Amniotic stem cell (primary cell): ENCODE measurements around the gene PTPRE.

Source experiments
- DNase-seq: peaks from one replicate; lab custom pipeline; 2025; lab: John Stamatoyannopoulos, UW

The PTPRE gene

DNA sequence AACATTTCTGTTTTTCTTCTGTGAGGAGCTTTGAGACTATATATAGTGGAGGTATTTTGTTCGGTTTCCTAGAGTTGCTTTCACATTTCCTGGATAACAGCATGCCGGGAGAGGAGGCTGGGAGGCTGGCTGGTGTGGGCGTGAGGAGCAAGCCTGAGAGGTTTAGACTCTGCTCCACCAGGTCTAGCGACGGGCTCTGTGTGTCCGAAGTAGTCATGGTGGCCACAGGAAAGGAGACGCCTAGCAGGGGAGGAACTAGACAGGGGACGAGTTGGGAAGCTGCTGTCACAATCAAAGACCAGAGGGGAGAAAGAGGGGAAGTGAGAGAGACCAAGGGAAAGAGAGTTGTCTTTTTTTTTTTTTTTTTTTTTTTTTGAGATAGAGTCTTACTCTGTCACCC, 19.6 kb downstream of the PTPRE start:
- DNase-seq = no peak

DNA sequence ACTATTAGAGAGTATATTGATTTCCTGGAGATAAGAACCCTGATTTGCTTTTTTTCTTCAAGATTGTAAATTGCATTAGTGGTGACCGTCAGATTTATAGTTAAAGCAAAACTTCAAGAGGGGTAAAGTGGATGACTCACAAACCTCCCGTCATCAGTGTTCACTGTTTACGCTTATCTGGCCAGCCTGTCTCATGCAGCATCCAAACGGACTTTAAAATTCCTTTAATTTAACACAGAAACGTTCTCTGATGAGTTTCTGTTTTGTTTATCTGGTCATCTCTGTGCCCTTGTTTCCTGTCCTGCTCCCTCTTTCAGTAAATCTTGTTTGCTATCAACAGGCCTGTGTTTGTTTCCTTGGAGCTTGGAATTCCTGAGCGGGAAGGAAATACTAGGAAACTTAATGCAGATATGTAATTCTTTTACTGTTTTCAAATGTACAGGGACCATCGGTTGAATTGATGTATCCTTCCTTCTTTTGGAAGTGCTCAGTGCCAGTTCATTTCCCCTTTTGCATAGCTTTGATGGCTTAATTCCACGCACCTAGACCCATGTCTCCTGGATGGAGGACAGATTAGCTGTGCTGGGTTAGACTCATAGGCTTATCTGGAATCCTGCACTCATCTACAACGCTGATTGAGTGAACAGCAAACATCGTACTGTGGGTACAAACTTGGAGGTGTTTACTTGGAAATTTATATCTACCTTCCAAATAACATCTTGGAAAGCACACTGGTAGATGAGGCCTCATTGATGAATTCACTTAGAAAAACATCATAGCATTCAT, 21.3 kb downstream of the PTPRE start:
- DNase-seq = no peak

DNA sequence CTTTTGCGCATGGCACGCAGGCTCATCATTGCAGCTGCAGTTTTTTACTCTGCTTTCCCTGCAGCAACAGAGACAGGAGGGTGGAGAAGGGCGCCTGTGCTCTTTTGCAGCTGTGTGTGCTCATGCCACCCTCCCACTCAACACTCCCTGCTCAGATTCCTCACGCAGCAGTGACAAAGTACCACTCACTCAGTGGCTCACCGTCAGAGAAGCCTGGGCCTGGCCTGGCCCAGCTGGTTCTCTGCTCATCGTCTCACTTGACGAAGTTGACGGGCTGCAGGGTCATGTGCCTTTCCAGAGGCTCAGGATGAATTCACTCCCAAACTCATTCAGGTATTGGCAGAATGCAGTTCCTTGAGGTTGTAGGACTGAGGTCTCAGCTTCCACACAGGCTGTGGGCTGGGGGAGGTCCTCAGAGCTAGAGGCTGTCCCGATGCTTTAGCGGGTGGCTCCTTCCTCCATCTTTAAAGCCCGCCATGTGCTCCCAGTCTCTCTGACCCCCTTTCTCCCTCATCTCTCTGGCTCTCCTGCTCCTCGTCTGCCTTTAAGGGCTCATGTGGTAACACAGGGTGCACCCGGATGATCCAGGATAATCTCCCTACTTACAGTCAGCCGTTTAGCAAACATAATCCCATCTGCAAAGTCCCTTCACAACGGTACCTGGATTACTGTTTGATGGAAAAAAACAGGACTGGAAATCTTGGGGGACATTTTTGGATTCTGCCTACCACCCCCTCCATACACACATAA, 25.8 kb downstream of the PTPRE start:
- no peak for DNase-seq

DNA sequence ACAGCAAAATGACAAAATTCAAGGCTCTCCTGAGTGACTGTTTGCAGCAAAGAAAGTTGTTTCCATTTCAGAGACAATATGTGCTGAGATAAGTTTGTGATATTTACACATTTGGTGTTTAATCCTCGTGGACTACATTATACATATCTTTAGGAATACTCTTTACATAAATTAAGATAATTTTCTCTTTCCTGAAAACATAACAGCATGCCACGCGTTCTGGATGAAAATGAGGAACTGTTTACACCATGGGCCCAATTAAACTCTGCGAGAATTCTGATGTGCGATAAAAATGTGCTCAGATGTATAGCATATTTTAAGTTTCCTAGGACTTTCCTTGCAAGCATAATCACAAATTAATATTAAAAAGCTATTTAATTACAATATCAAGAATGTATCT, 26.4 kb downstream of the PTPRE start:
- DNase-seq = no peak

DNA sequence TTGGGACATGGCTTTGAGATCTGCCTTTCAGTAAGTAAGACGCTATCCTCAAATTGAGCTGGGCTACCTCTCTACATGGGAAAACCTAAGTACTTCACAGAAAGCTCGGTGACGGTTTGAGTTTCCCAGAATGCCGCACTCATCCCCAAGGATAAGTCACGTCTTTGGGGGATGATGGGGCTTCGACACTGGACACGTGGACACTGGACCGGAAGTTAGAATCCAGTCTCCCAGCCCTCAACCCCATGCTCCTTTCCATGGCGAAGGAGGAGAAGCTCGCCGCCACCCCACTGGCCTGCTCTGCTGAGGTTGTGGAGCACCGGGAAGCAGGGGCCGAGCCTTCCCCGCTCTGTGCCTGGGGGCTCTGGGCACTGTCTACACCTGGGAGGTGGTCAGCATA, 27.5 kb downstream of the PTPRE start:
- no peak for DNase-seq

DNA sequence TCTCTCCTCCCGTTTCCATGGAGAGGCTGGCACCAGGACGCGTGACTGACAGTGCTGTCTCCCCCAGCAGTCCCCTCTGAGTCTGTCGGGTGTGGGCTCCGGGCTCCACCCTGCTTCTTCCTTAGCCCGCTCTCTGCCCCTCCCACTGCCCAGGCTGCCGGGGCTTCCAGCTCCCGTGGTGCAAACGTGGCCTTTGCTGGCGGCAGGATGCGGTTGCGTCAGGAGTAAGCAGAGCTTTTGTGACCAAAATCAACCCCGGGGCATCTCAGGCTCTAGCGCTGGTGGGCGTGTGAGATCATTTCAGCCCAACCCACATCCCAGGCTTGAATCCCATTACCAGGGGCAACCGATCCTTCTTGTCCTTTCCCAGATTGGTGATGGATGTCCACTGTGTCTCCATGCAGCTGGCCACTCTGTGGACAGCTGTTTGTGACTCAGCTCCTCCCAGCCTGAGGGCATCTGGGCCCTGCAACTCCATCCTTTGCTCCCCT, 28.2 kb downstream of the PTPRE start:
- no peak for DNase-seq

DNA sequence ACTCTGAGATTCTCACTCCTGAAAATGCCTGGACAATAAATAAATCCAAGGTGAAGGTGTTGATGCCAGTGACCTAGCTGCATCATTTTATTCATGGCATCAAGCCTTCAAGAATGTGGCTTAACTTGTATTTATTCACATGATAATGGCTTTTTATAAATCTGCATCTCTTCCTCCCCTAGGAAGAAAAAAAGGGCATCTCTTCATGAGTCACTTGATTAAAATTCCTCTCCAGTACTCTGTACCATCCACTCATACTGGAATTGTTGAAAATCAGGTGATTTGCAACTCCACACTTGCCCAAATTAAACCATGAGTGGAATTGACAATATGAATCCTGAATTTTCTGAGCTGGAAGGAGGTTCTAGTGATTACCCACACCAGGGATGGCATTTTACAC, 30.2 kb downstream of the PTPRE start:
- no peak for DNase-seq

DNA sequence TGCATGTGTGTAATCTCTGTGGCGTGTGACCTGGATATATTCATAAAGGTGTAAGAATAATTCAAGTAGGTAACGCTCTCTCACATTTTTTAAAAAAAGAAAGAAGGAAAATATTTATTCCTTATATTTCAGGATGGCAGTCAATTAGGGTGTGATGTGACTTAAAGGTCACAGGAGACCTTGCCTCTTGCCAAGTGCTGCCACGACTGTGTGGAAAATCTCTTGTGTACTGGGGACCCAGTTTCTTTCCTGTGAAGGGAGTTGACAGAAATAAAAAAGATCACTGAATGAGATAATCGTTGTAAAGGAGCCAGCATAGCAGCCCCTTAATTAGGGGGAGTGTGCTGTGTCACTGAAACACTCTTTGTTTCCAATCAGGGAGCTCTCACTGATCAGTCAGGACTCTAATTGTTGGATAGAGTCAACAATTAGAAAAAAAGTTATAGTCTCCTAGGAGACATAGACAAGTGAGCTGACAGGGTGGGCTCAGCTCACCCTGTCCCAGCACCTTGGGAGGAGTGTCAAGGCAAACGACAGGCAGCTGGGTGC, 31.1 kb downstream of the PTPRE start:
- no peak for DNase-seq

DNA sequence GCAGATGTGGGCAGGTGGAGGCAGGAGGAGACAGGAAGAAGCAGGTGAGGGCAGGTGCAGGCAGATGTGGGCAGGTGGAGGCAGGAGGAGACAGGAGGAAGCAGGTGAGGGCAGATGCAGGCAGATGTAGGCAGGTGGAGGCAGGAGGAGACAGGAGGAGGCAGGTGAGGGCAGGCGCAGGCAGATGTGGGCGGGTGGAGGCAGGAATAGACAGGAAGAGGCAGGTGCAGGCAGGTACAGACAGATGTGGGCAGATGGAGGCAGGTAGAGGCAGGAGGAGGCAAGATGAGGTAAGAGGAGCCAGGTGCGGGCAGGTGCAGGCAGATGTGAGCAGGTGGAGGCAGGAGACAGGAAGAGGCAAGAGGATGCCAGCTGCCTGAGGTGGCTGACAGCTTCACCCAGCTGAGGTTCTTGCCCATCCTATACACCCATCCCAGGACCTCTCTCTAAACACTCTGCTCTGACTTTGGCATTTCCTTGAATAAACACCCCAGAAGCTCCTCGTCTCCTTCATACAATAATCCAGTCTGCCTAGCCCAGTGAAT, 33.0 kb downstream of the PTPRE start:
- no peak for DNase-seq

DNA sequence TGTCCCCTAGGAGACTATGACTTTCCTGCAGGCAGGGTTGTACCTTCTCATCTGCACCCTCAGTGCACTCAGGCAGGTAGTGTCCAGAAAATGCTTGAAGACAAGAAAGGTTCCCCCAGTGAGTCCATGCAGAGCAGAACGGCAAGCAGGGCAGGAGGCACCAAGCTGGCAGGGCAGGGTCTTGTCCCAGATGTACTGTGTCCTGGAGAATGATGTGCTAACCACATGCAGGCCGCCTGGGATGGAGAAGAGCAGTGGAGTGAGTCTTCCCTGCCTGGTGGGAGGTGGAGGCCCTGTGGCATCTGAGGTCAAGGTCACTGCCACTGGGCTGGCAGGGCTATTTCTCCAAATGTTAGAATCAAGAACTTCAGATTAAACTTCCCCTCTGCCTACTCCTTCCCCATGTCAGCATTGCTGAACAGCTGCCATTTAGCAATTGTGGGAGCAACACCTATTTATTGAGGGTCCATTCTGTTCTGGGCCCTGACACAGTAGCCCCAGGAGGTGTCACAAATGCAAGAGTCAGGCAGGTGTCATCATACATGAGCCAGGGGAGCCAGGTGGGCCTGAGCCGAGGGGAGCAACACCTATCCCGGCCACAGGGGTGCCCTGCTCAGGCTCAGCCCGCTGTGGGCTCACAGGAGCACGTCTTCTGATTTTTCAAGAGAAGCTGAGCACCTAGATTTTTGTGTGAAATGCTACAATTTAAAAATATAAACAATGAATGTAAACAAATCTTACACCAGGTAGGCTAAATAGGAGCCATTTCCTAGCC, 34.1 kb downstream of the PTPRE start:
- DNase-seq = no peak

DNA sequence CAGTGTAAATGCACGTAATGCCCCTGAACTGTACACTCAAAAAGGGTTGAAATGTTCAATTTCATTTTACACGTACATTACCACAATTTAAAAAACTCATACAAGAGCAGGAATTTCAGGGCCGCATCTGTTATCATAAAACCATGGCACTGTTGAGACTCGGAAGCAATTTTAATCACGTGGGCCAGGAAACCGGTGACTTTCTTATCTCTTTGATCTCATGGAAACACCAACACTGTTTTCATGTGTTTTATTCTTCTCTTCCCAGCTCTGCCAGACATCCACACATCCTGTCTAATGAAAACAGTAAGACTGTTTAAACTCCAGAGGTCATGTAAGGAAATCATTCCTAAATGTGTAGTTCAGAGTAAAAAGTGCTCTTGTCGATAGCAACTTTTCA, 35.9 kb downstream of the PTPRE start:
- no peak for DNase-seq

DNA sequence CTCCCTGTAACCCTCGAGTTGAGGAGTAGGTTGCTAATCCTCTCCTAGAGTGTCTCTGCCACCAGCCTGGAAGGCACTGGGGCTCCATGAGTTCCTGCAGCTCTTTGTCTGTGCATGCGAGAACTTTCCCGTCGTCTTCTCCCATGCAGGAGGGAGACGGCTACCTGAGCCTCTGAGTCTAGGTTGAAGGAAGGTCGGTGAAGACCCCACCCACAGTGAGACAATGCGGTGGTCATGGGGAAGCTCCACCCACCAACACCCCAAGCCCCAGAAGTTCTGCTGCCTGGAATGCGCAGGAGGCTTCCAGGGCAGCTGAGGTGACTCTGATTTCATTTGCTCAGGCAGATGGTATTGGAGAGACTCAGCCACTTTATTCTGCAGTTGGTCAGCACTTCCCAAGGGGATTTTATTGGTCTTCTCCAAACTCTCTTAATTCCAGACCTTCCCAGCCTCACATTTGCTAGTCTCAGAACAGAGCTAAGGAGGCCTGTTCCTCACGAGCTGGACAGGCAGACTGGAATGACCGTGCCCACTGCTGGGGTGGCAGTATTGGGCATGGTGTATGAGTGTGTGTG, 36.5 kb downstream of the PTPRE start:
- no peak for DNase-seq

DNA sequence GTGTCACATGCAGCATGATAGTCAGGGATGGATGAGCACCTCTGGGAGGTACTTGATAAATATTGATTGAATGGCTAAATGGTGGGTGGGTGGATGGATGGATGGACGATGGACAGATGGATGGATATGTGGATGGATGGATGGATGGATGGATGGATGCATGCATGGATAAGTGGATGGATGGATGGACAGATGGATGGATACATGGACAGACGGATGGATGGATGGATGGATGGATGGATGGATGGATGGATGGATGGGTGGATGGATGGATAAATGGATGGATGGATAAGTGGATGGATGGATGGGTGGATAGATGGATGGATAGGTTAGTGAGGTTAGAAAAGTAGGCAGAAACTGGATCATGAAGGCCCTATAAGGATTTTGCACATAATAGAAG, 37.4 kb downstream of the PTPRE start:
- no peak for DNase-seq

DNA sequence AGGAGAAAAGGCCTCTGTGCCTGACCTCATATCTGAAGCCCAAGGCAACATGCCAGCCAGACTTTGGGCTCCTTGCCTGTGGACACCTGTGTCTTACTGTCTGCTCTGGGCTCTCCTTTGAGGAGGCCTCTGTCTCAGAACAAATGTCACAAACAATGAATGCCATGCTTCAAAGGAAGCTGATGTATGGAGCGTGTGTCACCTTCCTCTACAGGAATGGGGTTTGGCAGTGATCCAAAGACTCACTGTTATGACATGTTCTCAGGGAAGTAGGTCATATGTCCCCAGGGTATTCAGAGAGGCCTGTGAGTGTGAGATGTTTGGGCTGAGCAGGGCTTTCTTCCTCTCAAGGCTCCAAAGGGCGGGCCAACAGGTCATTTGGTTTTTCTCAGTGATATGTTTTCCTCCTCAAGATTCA, 38.4 kb downstream of the PTPRE start:
- DNase-seq = no peak

DNA sequence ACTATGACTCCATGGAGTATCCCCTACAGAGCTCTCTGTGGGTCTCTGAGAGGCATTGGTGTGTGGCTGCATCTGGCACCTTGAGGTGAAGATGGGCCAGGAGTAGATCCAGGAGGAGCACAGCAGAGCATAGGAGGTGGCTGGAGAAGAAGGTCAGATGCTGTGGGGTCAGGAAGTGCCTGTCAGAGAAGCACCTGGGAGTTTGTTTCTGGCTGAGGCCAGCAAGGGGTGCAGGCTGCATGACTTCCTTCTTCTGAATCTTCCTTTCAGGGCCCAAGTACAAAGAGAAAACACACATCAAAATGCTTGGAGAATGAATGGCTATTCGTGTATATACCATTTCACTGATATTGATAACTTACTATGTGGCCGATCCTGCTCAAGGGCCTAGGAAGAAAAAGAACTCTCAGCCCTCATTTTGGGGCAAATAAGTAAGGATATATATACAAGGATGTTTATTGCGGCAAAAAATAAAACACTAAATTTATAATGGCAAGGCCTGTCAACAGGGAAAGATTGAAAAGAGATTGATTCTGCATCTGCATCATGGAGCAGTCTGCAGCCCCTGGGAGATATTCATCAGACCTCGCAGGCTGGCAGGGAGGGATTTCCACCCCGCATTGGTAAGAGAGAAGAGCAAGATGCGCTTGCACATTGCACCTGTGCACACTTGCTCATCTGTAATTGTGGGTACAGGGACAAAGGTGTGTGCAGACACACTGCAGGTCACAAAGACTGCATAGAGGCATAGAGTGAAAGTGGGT, 39.2 kb downstream of the PTPRE start:
- no peak for DNase-seq

DNA sequence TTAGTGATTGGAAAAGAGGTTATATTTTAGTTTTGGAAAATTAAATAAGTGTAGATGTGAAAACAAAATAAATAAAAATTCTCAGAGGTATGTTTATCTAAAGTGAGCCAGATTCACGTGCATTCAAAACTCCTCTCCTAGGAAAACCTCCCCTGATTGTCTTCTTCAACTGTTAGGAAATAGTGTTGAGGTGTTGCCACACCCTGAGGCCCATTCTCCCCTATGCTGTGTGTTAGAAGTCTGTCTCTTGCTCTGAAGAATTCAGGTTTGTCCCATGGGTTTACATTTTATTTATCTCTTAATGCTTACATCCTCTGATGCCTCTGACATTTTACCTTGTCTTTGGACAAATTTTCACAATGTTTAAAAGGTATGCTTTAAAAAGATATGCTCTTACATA, 40.3 kb downstream of the PTPRE start:
- no peak for DNase-seq

DNA sequence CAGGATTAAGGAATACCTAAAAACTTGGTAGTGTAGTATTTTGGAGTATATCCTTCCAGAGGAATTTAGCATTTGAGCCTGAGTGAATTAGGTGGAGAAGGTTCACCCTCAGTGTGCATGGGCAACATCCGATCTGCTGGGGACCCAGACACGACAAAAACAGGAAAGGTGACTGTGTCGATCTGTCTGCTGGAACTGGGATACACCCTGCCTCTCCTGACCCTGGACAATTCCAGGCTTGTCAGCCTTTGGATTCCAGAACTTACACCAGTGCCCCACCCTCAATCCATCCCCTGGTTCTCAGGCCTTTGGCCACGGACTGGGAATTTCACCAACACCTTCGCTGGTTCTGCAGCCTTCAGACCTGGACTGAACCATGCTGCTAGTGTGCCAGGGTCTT, 41.9 kb downstream of the PTPRE start:
- no peak for DNase-seq

DNA sequence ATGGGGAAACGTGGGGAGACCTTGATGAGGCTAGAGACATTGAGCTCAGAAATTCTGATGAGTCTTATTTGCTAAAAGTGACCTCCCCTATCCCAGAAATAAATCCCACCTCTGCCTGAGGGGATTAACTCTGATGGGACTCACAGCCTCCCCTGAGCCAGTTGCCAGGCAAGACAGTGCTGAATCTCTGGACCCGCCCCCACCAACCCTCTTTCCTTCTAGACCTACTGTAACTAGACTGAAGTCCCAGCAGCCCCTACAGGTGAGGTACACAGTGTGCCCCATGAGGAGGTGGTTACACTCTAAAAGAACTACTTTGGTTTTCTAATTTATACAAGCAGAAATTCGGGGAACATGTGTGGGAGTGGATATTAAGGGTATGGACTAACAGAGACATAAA, 42.9 kb downstream of the PTPRE start:
- no peak for DNase-seq

DNA sequence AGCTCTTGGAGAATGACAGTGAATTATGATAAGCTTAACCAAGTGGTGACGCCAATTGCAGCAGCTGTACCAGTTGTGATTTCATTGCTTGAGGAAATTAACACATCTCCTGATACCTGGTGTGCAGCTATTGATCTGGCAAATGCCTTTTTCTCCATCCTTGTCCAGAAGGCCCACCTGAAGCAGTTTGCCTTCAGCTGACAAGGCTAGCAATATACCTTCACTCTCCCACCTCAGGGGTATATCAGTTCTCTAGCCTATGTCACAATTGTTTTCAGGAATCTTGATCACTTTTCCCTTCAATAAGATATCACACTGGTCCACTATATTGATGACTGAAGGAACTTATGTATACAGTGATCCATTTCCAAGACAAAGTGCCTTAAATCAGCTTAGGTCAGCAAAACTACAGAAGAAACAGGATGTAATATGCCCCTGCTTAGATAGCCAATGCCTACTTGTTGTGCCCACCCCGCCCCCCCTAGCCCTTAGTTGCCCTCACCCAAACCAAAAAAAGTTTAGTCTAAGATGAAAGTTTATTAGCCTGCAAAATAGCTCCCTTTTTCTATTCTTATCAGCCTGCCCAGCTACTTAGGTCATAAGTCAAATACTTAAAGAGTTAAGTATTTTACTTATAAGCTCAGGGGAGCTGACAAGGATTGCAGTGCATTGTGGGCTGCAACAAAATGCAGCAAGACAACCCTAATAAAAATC, 45.1 kb downstream of the PTPRE start:
- DNase-seq = no peak

DNA sequence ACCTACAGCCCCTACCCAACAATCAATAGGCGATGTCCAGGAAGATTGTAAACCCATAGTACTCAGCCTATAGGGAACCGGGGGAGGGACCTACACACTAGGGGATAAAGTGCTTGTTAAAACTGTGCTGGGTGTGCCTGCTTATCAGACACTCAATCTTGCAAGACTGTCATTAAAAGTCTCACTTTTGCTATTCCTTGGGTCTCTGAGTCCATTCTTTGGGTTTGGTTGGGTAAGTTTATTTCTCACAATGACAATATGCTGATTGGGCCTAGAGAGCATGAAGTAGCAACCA, 45.6 kb downstream of the PTPRE start:
- no peak for DNase-seq

DNA sequence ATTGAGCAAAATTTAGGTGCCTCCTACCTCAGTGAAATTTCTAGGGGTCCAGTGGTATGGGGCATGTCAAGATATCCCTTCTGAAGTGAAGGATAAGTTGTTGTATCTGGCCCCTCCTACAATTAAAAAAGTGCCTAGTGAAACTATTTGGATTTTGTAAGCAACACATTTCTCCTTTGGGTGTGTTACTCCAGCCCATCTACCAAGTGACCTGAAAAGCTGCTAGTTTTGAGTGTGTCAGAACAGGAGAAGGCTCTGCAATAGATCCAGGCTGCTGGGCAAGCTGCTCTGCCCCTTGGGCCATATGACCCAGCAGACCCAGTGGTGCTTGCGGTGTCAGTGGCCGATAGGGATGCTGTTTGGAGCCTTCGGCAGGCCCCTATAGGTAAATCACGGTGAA, 46.0 kb downstream of the PTPRE start:
- DNase-seq = no peak
